A673 (cell line): ENCODE data around the gene SNCAIP. TPM values are rescaled to one million over a fixed set of nuclear protein-coding genes. Genes with fewer than 3 reads are reported as not detected.
A peak's percentile ranks its signal among the peaks of the same experiment; 100 is the strongest.

ENCODE experiments used
- BruUV-seq: library from RNA; stranded (reverse); fragments of 400-500 nt; replicated peaks from 2 replicates; lab custom pipeline; 2021; lab: Mats Ljungman, UMichigan
- CTCF ChIA-PET: fragments of 300-600 bp; sonication (Branson Sonifier 250); formaldehyde crosslinking; loops from one replicate; lab custom pipeline; 2022; ENCODE audit warnings: antibody characterized with exemption; lab: Charles Lee
- POLR2A ChIA-PET: fragments of 300-600 bp; sonication (Branson Sonifier 250); formaldehyde crosslinking; loops from one replicate; lab custom pipeline; 2022; ENCODE audit warnings: antibody characterized with exemption; ENCODE audit not compliant: low non-redundant PET; lab: Charles Lee
- DNase-seq: peaks from one replicate; pipeline ENCODE4 v3.0.0-alpha.2; 2015; ENCODE audit warnings: low spot score
- H3K27ac ChIP-seq: fragments of 200-600 bp; sonication (generic); 2 replicates; pipeline ENCODE4 v1.5.1; 2016; ENCODE audit warnings: mixed run types, low read depth, mild to moderate bottlenecking, mixed read lengths, antibody characterized with exemption, low read length; ENCODE audit not compliant: poor library complexity, severe bottlenecking
- H3K27me3 ChIP-seq: fragments of 200-600 bp; sonication (generic); replicated peaks from 2 replicates; pipeline ENCODE4 v1.6.1; 2017; ENCODE audit warnings: mixed run types, low read depth, mild to moderate bottlenecking, mixed read lengths, antibody characterized with exemption, low read length; ENCODE audit not compliant: insufficient read depth, poor library complexity
- H3K36me3 ChIP-seq: fragments of 200-600 bp; sonication (generic); 2 replicates; pipeline ENCODE4 v1.6.1; 2016; ENCODE audit warnings: mixed run types, mild to moderate bottlenecking, mixed read lengths, antibody characterized with exemption, low read length; ENCODE audit not compliant: insufficient read depth, poor library complexity, severe bottlenecking
- H3K4me1 ChIP-seq: fragments of 200-600 bp; sonication (generic); 2 replicates; pipeline ENCODE4 v1.6.1; 2017; ENCODE audit warnings: mixed run types, mild to moderate bottlenecking, mixed read lengths, antibody characterized with exemption, low read length; ENCODE audit not compliant: insufficient read depth, poor library complexity, severe bottlenecking
- H3K4me3 ChIP-seq: fragments of 200-600 bp; sonication (generic); 2 replicates; pipeline ENCODE4 v1.5.1; 2016; ENCODE audit warnings: low read depth, mixed run types, mild to moderate bottlenecking, mixed read lengths, low read length; ENCODE audit not compliant: poor library complexity, severe bottlenecking
- H3K9me3 ChIP-seq: fragments of 200-600 bp; sonication (generic); 2 replicates; pipeline ENCODE4 v1.6.1; 2016; ENCODE audit warnings: mixed run types, low read depth, mild to moderate bottlenecking, mixed read lengths, antibody characterized with exemption, low read length; ENCODE audit not compliant: poor library complexity, severe bottlenecking
- EZH2 ChIP-seq: fragments of 200-600 bp; sonication (generic); IDR thresholded peaks from 2 replicates; pipeline ENCODE4 v1.6.1; 2017; ENCODE audit warnings: borderline replicate concordance, low read depth, mild to moderate bottlenecking, mixed read lengths, antibody characterized with exemption, low read length; ENCODE audit not compliant: poor library complexity, severe bottlenecking
- intact Hi-C: fragments of 100-400 bp; cut with micrococcal nuclease; formaldehyde crosslinking; loops from one replicate; pipeline ENCODE4 v1.10.0; 2022; ENCODE audit not compliant: unreplicated experiment
- total RNA-seq: library from RNA; stranded (reverse); gene quantifications from 2 replicates; pipeline ENCODE4 v1.2.3, GENCODE V29; 2021
- TF ChIP-seq, protein P1 (sequence below): fragments of 300-800, 200-600 bp; sonication (generic); conservative IDR thresholded peaks from 2 replicates; pipeline ENCODE4 v1.5.1; 2017; ENCODE audit warnings: low read depth, mild to moderate bottlenecking, antibody characterized with exemption, low read length, moderate library complexity, mixed read lengths

SNCAIP gene
- total RNA-seq, 1 experiment from 2014 or later = not detected

DNA sequence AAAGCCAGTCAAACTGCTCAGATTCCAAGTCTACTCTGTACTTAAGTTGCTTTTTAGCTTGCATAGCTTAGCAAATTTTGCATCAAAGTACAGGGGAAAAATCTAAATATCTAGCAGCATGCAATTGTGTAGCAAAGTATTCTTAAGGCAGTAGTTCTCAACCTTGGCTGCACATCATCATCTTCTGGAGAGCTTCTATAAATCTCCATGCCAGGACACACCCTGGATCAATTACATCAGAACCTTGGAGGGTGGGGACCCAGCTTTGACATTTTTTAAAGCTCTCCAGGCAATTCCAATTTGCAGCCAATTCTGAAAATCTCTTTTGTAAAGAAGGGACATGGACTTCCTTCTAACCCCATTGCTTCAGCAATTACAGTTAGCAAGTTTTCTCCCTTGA lies 187.5 kb downstream of the SNCAIP start:
- H3K27me3 ChIP-seq = no peaks in the 10 kb centered on the region
- H3K27ac ChIP-seq = no peak overlapping the region
- CTCF ChIA-PET = no interaction called here
- no peak overlapping the region for H3K4me3 ChIP-seq
- H3K4me1 ChIP-seq = no peaks in the 10 kb centered on the region
- TF ChIP-seq, protein P1, sequence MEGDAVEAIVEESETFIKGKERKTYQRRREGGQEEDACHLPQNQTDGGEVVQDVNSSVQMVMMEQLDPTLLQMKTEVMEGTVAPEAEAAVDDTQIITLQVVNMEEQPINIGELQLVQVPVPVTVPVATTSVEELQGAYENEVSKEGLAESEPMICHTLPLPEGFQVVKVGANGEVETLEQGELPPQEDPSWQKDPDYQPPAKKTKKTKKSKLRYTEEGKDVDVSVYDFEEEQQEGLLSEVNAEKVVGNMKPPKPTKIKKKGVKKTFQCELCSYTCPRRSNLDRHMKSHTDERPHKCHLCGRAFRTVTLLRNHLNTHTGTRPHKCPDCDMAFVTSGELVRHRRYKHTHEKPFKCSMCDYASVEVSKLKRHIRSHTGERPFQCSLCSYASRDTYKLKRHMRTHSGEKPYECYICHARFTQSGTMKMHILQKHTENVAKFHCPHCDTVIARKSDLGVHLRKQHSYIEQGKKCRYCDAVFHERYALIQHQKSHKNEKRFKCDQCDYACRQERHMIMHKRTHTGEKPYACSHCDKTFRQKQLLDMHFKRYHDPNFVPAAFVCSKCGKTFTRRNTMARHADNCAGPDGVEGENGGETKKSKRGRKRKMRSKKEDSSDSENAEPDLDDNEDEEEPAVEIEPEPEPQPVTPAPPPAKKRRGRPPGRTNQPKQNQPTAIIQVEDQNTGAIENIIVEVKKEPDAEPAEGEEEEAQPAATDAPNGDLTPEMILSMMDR = no peak
- TF ChIP-seq EZH2 = no peak
- intact Hi-C loops = no loop called here
- BruUV-seq = no TSS peak
- no peak for DNase-seq
- H3K36me3 ChIP-seq = no peaks in the 10 kb centered on the region
- H3K9me3 ChIP-seq = no peaks in the 10 kb centered on the region
- POLR2A ChIA-PET = no interaction called here

DNA sequence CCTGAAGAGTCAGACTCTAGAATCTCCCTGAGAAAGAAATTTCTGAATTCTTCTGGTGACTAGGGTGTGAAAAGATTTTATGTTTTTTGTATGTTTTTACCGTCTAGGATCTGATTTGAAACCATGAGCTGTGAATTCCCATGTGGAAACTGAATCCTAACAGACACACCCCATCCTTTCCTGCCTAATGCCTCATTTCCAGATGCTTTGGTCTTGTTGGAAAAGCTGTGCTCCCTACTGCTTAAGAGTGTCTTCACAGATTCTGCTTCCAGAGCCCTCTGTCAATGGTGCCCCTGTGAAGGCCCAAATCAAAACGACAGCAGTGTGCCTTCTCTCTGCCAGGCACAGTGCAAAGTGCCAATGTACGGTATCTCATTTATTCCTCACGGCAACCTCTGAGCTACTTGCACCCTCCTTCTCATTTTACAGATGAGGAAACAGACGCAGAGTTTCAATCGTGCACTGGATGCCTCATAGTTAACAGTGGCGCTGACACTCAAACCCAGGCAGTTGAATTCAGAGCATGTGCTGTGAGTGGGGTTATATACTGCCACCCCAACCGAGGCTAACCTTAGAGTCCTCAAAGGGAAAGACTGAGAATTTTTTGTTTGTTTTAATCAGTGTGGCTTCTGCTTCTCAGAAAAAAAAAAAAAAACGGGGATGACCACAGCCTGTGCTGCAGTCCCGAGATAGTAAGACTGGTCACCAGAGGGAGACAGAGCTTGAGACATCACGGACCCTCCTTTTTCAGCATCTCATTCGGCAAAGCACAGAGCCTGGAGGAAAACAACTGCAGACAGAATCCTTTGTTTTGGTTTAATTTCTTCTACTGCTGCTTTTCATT lies 188.4 kb downstream of the SNCAIP start:
- no peaks in the 10 kb centered on the region for H3K4me1 ChIP-seq
- POLR2A ChIA-PET = no interaction called here

DNA sequence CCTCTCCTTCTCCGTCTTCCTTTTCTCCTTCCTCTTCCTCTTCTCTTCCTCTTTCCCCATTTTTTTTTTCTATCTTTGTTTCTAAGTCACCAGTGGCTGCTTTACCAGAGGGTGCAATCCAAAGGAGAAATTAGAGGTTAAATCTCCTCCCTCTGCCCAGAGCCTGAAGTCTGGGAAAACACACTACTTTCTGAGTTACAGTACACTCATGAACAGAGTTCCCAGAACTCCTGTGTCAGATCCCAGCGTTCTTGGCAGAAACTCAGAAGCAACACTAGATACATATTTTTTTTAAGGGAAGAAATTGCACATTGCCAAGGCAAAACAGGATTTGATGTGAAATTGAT lies 189.0 kb downstream of the SNCAIP start:
- no peaks in the 10 kb centered on the region for H3K4me1 ChIP-seq
- no peaks in the 10 kb centered on the region for H3K9me3 ChIP-seq
- POLR2A ChIA-PET = no interaction called here
- no peak for DNase-seq
- H3K4me3 ChIP-seq = no peak overlapping the region
- CTCF ChIA-PET = no interaction called here
- TF ChIP-seq, protein P1 = no peak
- TF ChIP-seq EZH2 = no peak
- no peaks in the 10 kb centered on the region for H3K36me3 ChIP-seq
- intact Hi-C loops = no loop called here
- no peak overlapping the region for H3K27ac ChIP-seq
- no TSS peak for BruUV-seq
- no peaks in the 10 kb centered on the region for H3K27me3 ChIP-seq

More for the DNA sequence above, 188.4 kb downstream of the SNCAIP start:
- peak; percentile 46 for DNase-seq
- intact Hi-C loops = no loop called here
- no peaks in the 10 kb centered on the region for H3K36me3 ChIP-seq
- TF ChIP-seq, protein P1 = peak; percentile 55
- no peak for TF ChIP-seq EZH2
- CTCF ChIA-PET = no interaction called here
- H3K9me3 ChIP-seq = no peaks in the 10 kb centered on the region
- BruUV-seq = no TSS peak
- H3K27ac ChIP-seq = no peak overlapping the region
- no peak overlapping the region for H3K4me3 ChIP-seq
- no peaks in the 10 kb centered on the region for H3K27me3 ChIP-seq
